ENCODE data around the gene SLC22A15. TPM values are rescaled to one million over a fixed set of nuclear protein-coding genes. Genes with fewer than 3 reads are reported as not detected.
"Not testable (repeated sequence)": the region's sequence is repeated elsewhere in the genome, so short reads cannot be mapped to it uniquely, and the experiment has no call there.

Gene SLC22A15
- total RNA-seq, 1 donor from 2014 or later: 12.0 TPM

- TF ChIP-seq CTCF (IDR thresholded peaks at IDR 0.05; ENCODE audit: insufficient read depth, low read depth, low read length) (no peak), EZH2 (IDR thresholded peaks at IDR 0.05; ENCODE audit: insufficient read depth, low read length) (no peak)
- Histone ChIP-seq H4K20me1 (ENCODE audit: insufficient read depth, low read length) (no peaks in the 10 kb centered on the region), H3K4me3 (ENCODE audit: insufficient read depth, low read depth, low read length) (no peak overlapping the region), H3K4me2 (ENCODE audit: low read length) (no peak overlapping the region), H3K9me3 (ENCODE audit: insufficient read depth, low read depth, low read length) (no peaks in the 10 kb centered on the region), H3K79me2 (ENCODE audit: insufficient read depth, low read length) (no peaks in the 10 kb centered on the region), H2AFZ (ENCODE audit: low read depth, low read length) (no peak overlapping the region), H3K36me3 (ENCODE audit: insufficient read depth, low read length) (no peaks in the 10 kb centered on the region), H3K9ac (ENCODE audit: low read length) (no peak overlapping the region), H3K27me3 (ENCODE audit: insufficient read depth, low read length) (no peaks in the 10 kb centered on the region), H3K4me1 (ENCODE audit: insufficient read depth, low read length) (no peaks in the 10 kb centered on the region), H3K27ac (ENCODE audit: low read depth, low read length) (no peak overlapping the region)
- Mint-ChIP-seq H3K27me3 (ENCODE audit: low read depth, unreplicated experiment) (no peaks in the 10 kb centered on the region), H3K4me1 (ENCODE audit: low read depth, unreplicated experiment) (no peaks in the 10 kb centered on the region), H3K4me3 (ENCODE audit: unreplicated experiment) (no peak overlapping the region), H3K36me3 (ENCODE audit: low read depth, unreplicated experiment) (peaks cover 22% of the 10 kb centered on the region), H3K27ac (ENCODE audit: unreplicated experiment) (no peak overlapping the region), H3K9me3 (ENCODE audit: unreplicated experiment) (no peaks in the 10 kb centered on the region)
- DNase-seq (ENCODE audit: low read depth) (no peak), FAIRE-seq (no peak)
Measured at GRCh38 chr1:116038679-116039078, 62.4 kb downstream of the SLC22A15 start.

GRCh38 chr1:116044071-116044470 lies 67.8 kb downstream of the SLC22A15 start:
- H3K4me3 Mint-ChIP-seq (ENCODE audit: unreplicated experiment): no peak overlapping the region
- peaks cover 15% of the 10 kb centered on the region for H3K9me3 Mint-ChIP-seq (ENCODE audit: unreplicated experiment)
- no peak overlapping the region for H3K4me3 ChIP-seq (ENCODE audit: insufficient read depth, low read depth, low read length)

GRCh38 chr1:116046933-116047332 lies 70.6 kb downstream of the SLC22A15 start:
- H3K4me1 Mint-ChIP-seq (ENCODE audit: low read depth, unreplicated experiment); DNase-seq (ENCODE audit: low read depth); H3K79me2 ChIP-seq (ENCODE audit: insufficient read depth, low read length); H3K27me3 Mint-ChIP-seq (ENCODE audit: low read depth, unreplicated experiment); H3K27me3 ChIP-seq (ENCODE audit: insufficient read depth, low read length); H4K20me1 ChIP-seq (ENCODE audit: insufficient read depth, low read length); H3K4me3 Mint-ChIP-seq (ENCODE audit: unreplicated experiment); H2AFZ ChIP-seq (ENCODE audit: low read depth, low read length); H3K4me1 ChIP-seq (ENCODE audit: insufficient read depth, low read length); H3K27ac Mint-ChIP-seq (ENCODE audit: unreplicated experiment); H3K9me3 ChIP-seq (ENCODE audit: insufficient read depth, low read depth, low read length); H3K27ac ChIP-seq (ENCODE audit: low read depth, low read length); H3K36me3 ChIP-seq (ENCODE audit: insufficient read depth, low read length); H3K9ac ChIP-seq (ENCODE audit: low read length); FAIRE-seq; H3K4me2 ChIP-seq (ENCODE audit: low read length); H3K4me3 ChIP-seq (ENCODE audit: insufficient read depth, low read depth, low read length): not testable (repeated sequence)
- H3K9me3 Mint-ChIP-seq (ENCODE audit: unreplicated experiment): peaks cover 30% of the 10 kb centered on the region
- H3K36me3 Mint-ChIP-seq (ENCODE audit: low read depth, unreplicated experiment): peaks cover 57% of the 10 kb centered on the region

More at GRCh38 chr1:116044071-116044470, 67.8 kb downstream of the SLC22A15 start:
- Histone ChIP-seq H3K4me2 (ENCODE audit: low read length) (no peak overlapping the region), H2AFZ (ENCODE audit: low read depth, low read length) (no peak overlapping the region), H3K4me1 (ENCODE audit: insufficient read depth, low read length) (no peaks in the 10 kb centered on the region), H3K9me3 (ENCODE audit: insufficient read depth, low read depth, low read length) (no peaks in the 10 kb centered on the region), H3K9ac (ENCODE audit: low read length) (no peak overlapping the region), H4K20me1 (ENCODE audit: insufficient read depth, low read length) (no peaks in the 10 kb centered on the region), H3K27me3 (ENCODE audit: insufficient read depth, low read length) (no peaks in the 10 kb centered on the region), H3K36me3 (ENCODE audit: insufficient read depth, low read length) (no peaks in the 10 kb centered on the region), H3K27ac (ENCODE audit: low read depth, low read length) (no peak overlapping the region), H3K79me2 (ENCODE audit: insufficient read depth, low read length) (no peaks in the 10 kb centered on the region)
- Mint-ChIP-seq H3K4me1 (ENCODE audit: low read depth, unreplicated experiment) (no peaks in the 10 kb centered on the region), H3K27me3 (ENCODE audit: low read depth, unreplicated experiment) (no peaks in the 10 kb centered on the region), H3K36me3 (ENCODE audit: low read depth, unreplicated experiment) (peaks cover 43% of the 10 kb centered on the region), H3K27ac (ENCODE audit: unreplicated experiment) (no peak overlapping the region)
- DNase-seq (ENCODE audit: low read depth): no peak
- no peak for FAIRE-seq
- TF ChIP-seq CTCF (IDR thresholded peaks at IDR 0.05; ENCODE audit: insufficient read depth, low read depth, low read length): no peak
- no peak for TF ChIP-seq EZH2 (IDR thresholded peaks at IDR 0.05; ENCODE audit: insufficient read depth, low read length)

GRCh38 chr1:116051896-116052295 lies 75.6 kb downstream of the SLC22A15 start:
- not testable (repeated sequence) for H3K4me1 ChIP-seq (ENCODE audit: insufficient read depth, low read length); H3K4me2 ChIP-seq (ENCODE audit: low read length); H3K27ac ChIP-seq (ENCODE audit: low read depth, low read length); H4K20me1 ChIP-seq (ENCODE audit: insufficient read depth, low read length); H3K9me3 ChIP-seq (ENCODE audit: insufficient read depth, low read depth, low read length); H3K27me3 Mint-ChIP-seq (ENCODE audit: low read depth, unreplicated experiment); FAIRE-seq; H3K27ac Mint-ChIP-seq (ENCODE audit: unreplicated experiment); H3K4me3 Mint-ChIP-seq (ENCODE audit: unreplicated experiment); H3K27me3 ChIP-seq (ENCODE audit: insufficient read depth, low read length); H3K4me3 ChIP-seq (ENCODE audit: insufficient read depth, low read depth, low read length); H3K9ac ChIP-seq (ENCODE audit: low read length); H3K36me3 ChIP-seq (ENCODE audit: insufficient read depth, low read length); H2AFZ ChIP-seq (ENCODE audit: low read depth, low read length); DNase-seq (ENCODE audit: low read depth); H3K79me2 ChIP-seq (ENCODE audit: insufficient read depth, low read length); H3K4me1 Mint-ChIP-seq (ENCODE audit: low read depth, unreplicated experiment)
- Mint-ChIP-seq H3K9me3 (ENCODE audit: unreplicated experiment) (peaks cover 31% of the 10 kb centered on the region), H3K36me3 (ENCODE audit: low read depth, unreplicated experiment) (peaks cover 46% of the 10 kb centered on the region)

All from astrocyte (in vitro differentiated cells and primary cell).